NCI-H2081 treated with DMSO at 0.1 percent for 48 hours (cell line): ENCODE measurements around the gene POLR2E.

Source experiments
- DNase-seq: peaks from one replicate; lab custom pipeline; 2025; lab: John Stamatoyannopoulos, UW

The POLR2E gene

GRCh38 chr19:1063909-1064660, 31.1 kb downstream of the POLR2E start:
- no peak for DNase-seq

GRCh38 chr19:1063030-1063908, 31.9 kb downstream of the POLR2E start:
- no peak for DNase-seq

- no peak for DNase-seq
Observed at GRCh38 chr19:1062387-1063029, 32.7 kb downstream of the POLR2E start.

GRCh38 chr19:1061987-1062386, 33.2 kb downstream of the POLR2E start:
- no peak for DNase-seq

GRCh38 chr19:1060689-1061088, 34.5 kb downstream of the POLR2E start:
- DNase-seq, result no peak

- DNase-seq, result no peak
Observed at GRCh38 chr19:1058112-1058511, 37.1 kb downstream of the POLR2E start.

- no peak for DNase-seq
Observed at GRCh38 chr19:1057176-1057855, 37.9 kb downstream of the POLR2E start.

- no peak for DNase-seq
Observed at GRCh38 chr19:1055886-1056620, 39.1 kb downstream of the POLR2E start.

GRCh38 chr19:1055028-1055425, 40.1 kb downstream of the POLR2E start:
- no peak for DNase-seq

- no peak for DNase-seq
Observed at GRCh38 chr19:1054102-1055027, 40.8 kb downstream of the POLR2E start.

- DNase-seq, result no peak
Observed at GRCh38 chr19:1053176-1054101, 41.7 kb downstream of the POLR2E start.

- no peak for DNase-seq
Observed at GRCh38 chr19:1052349-1052975, 42.7 kb downstream of the POLR2E start.

GRCh38 chr19:1051791-1052190, 43.4 kb downstream of the POLR2E start:
- DNase-seq, result no peak

- DNase-seq, result no peak
Observed at GRCh38 chr19:1050989-1051788, 44.0 kb downstream of the POLR2E start.

GRCh38 chr19:1049800-1050199, 45.4 kb downstream of the POLR2E start:
- no peak for DNase-seq

GRCh38 chr19:1049106-1049505, 46.1 kb downstream of the POLR2E start:
- no peak for DNase-seq

GRCh38 chr19:1047696-1048147, 47.5 kb downstream of the POLR2E start:
- no peak for DNase-seq
